AG04450 (cell line): ENCODE measurements around the gene OR51D1. TPM values are rescaled to one million over a fixed set of nuclear protein-coding genes. Genes with fewer than 3 reads are reported as not detected.

Experiments used
- CTCF ChIA-PET: fragments of 300-600, 350-600 bp; formaldehyde crosslinking; extraction: SDS; loops from one replicate; lab custom pipeline; 2022; ENCODE audit warnings: antibody characterized with exemption, inconsistent platforms; lab: Charles Lee
- POLR2A ChIA-PET: fragments of 350-600 bp; formaldehyde crosslinking; extraction: SDS; loops from one replicate; lab custom pipeline; 2021; ENCODE audit warnings: antibody characterized with exemption, inconsistent platforms; lab: Yijun Ruan, JAX
- DNase-seq: peaks from one replicate; pipeline ENCODE4 v3.0.0-alpha.2; 2011; ENCODE audit warnings: low read depth, low spot score
- H3K27ac ChIP-seq: one replicate; pipeline ENCODE4 v1.5.1; 2012; ENCODE audit warnings: low read depth, low read length, control low read depth
- H3K27me3 ChIP-seq: one replicate; pipeline ENCODE4 v1.6.0; 2012; ENCODE audit warnings: low read length; ENCODE audit not compliant: control insufficient read depth, insufficient read depth
- H3K4me3 ChIP-seq: 2 replicates; pipeline ENCODE4 v1.5.1; 2011; ENCODE audit warnings: mild to moderate bottlenecking, low read depth, low read length, control low read depth
- H3K9me3 ChIP-seq: 2 replicates; pipeline ENCODE4 v1.5.1; 2012; ENCODE audit warnings: low read length; ENCODE audit not compliant: control insufficient read depth, insufficient read depth
- polyA plus RNA-seq: library from polyadenylated mRNA; depleted of rRNA; stranded (reverse); fragments of >200 nt; gene quantifications from 2 replicates; pipeline ENCODE4 v1.2.3, GENCODE V29; 2011
- TF ChIP-seq, protein P1 (sequence below): IDR thresholded peaks from 2 replicates; pipeline ENCODE4 v1.5.1; 2011; ENCODE audit warnings: low read depth, low read length, control low read depth, inconsistent platforms

Gene OR51D1
- polyA plus RNA-seq, 1 experiment, result not detected

DNA sequence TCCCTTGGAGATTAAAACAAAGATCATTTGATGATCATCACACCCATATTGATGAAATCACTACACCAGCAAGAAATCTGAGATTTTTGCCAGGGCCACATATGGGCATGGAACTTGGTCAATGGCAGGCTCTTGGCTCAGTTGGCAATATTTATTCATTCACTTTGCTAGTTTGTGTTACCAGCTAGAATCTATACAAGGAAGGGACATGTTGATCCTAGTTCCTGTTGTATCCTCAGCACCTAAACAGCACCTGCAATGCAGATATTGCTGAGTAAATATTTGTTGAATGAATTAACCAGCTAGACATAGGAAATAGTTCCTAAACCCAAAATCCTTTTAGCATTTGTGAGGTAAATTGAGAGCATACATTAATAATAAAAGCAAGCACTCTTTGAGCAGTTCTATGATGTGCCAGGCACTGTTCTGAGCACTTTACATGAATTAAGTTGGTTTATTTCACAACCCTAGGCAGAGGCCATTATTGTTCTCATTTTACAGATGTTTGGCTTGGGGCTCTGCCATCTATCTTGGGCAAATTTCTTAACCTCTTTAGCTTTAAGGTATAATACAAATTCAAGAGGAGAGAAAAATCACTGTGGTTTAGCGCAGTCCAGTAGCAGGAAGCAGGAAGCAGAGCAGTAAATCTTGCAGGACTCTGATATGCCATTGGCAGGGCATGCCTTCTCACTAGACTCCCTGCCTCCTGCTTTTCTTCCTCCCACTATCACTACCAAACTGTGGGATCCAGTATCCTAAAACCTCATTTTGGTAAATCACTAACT, 30.9 kb upstream of the OR51D1 start:
- ChIA-PET POLR2A (no interaction called here), CTCF (interaction anchor here (1.3 to 4.2 kb wide), 3 partner anchors 19 to 425 kb away, joined by 4 to 24 read pairs (median 8); no protein-coding TSS in a partner anchor)
- TF ChIP-seq, protein P1, sequence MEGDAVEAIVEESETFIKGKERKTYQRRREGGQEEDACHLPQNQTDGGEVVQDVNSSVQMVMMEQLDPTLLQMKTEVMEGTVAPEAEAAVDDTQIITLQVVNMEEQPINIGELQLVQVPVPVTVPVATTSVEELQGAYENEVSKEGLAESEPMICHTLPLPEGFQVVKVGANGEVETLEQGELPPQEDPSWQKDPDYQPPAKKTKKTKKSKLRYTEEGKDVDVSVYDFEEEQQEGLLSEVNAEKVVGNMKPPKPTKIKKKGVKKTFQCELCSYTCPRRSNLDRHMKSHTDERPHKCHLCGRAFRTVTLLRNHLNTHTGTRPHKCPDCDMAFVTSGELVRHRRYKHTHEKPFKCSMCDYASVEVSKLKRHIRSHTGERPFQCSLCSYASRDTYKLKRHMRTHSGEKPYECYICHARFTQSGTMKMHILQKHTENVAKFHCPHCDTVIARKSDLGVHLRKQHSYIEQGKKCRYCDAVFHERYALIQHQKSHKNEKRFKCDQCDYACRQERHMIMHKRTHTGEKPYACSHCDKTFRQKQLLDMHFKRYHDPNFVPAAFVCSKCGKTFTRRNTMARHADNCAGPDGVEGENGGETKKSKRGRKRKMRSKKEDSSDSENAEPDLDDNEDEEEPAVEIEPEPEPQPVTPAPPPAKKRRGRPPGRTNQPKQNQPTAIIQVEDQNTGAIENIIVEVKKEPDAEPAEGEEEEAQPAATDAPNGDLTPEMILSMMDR, result no peak
- Histone ChIP-seq H3K4me3 (no peak overlapping the region; the same call in 1 of the 2 replicates), H3K9me3 (no peaks in the 10 kb centered on the region; the same call in 1 of the 2 replicates), H3K27ac (no peak overlapping the region), H3K27me3 (no peaks in the 10 kb centered on the region)
- DNase-seq, result no peak

DNA sequence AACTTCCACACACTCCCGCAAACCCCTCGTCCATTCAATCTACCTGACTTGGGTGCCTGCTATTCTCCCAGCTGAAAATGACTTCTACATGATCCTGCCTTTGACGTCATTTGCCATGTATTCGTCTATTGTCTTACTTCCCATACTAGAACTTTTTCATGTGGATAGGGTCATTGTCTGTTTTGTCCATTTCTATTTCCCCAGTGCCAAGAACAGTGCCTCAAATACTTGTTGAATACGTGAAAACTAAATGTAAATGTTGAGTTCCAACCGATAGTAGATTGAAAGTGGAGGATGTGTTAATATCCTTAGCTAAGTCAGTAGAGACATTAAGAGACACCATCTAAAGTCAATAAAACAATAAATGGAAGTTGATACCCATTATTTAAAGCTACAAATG, 30.2 kb upstream of the OR51D1 start:
- peak overlapping the region; percentile 82 for H3K4me3 ChIP-seq
- CTCF ChIA-PET, result interaction anchor here (0.6 to 4.2 kb wide), 6 partner anchors 19 to 425 kb away, joined by 3 to 24 read pairs (median 4); partner anchors contain the start of gene OR51D1
- H3K27me3 ChIP-seq, result no peaks in the 10 kb centered on the region
- DNase-seq, result no peak
- TF ChIP-seq, protein P1, result no peak
- POLR2A ChIA-PET, result no interaction called here
- H3K27ac ChIP-seq, result no peak overlapping the region
- H3K9me3 ChIP-seq, result no peaks in the 10 kb centered on the region; the same call in 1 of the 2 replicates

DNA sequence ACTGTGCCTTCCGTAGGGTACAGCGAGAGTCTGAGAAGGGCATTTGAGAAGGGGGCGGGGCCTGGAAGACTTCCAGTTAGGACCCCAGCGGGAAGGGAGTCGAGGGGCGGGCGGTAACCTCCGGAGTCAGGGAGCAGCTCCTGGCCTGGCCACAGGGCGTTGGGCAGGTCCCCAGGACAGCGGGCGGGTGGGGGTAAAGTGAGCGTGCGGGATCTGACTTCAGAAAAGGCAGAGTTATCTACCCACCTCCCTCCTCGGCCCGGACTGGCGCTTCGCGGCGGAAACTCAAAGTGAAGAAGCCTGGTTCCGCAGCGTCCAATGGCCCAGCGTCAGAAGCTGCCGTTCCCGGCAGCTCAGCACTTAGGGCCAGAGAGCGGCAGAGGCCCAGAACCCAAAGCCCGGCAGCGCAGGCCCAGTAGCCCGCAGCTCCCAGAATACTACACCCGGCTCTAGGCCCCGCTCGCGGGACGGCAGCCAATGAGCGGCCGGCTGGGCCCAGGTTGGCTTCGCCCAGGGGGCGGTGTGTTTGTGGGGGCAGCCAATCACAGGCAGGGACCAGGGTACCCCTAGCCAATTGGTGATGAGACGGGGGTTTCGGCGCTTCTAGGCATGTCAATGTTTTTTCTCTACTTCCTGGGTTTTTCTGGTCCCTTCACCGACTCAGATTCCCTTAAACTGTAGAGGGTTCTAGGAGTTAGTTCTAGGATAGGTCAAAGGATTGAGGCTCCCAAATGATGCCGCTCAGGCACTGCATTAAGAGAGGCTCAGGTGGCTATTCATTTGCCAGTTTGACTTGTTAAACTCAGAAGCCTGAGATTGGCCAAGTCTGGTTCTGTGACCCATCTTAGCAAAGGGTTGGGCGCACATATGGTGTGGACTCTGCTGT, 29.3 kb upstream of the OR51D1 start, which contains the start of gene TRIM68:
TSS of gene TRIM68 (minus strand) at position 451 of the 886 bp plus-strand sequence. CDS start 2,727 bp downstream, outside the sequence.
- CTCF ChIA-PET, result interaction anchor here (0.6 to 4.2 kb wide), 9 partner anchors 18 to 426 kb away, joined by 3 to 24 read pairs (median 4); partner anchors contain the start of gene OR51D1
- TF ChIP-seq, protein P1, result no peak
- peak; percentile 89 for DNase-seq

DNA sequence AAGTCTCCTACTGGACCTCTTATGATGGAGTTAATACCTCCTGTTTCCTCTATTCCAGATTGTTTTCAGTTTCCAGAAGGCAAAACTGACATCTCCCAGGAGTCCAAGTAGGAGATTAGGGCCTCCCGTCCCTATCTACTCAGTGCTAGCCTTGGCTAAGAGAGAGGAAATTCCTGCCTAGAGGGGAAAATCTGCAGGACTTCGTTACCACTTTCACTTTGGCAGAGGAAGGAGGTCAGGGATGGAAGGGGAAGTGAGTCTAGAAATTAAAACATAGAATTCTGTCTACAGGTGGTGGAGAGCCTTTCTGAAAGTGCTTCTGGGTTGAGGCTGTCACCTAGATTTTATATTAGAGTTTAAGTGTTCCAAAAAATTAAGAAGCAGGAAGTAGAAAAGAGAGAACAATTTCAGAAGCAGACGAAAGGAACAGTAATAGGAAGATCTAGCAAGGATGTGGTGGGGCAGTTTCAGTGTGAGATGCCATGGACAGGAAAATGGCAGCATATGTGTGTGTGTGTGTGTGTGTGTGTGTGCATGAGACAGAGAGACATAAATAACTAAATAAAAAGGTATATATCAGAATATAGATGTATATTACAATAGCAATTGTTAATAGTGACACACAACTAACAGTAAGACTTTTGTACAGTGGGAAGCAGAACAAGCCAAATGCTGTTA, 26.9 kb upstream of the OR51D1 start:
- TF ChIP-seq, protein P1, result no peak
- Histone ChIP-seq H3K27me3 (no peaks in the 10 kb centered on the region), H3K9me3 (no peaks in the 10 kb centered on the region; the same call in 1 of the 2 replicates), H3K4me3 (no peak overlapping the region; the same call in 1 of the 2 replicates), H3K27ac (no peak overlapping the region)
- CTCF ChIA-PET, result interaction anchor here (1.0 to 3.7 kb wide), 2 partner anchors 26 to 423 kb away, joined by 5 to 21 read pairs; partner anchors contain the start of gene OR51D1
- no peak for DNase-seq
- POLR2A ChIA-PET, result no interaction called here

More for the DNA sequence above, 29.3 kb upstream of the OR51D1 start, which contains the start of gene TRIM68:
- Histone ChIP-seq H3K27me3 (no peaks in the 10 kb centered on the region), H3K9me3 (no peaks in the 10 kb centered on the region; the same call in 1 of the 2 replicates), H3K27ac (peak within 1 kb of the TSS; percentile 94), H3K4me3 (peak within 1 kb of the TSS; percentile 82)
- POLR2A ChIA-PET, result interaction anchor here (0.7 kb wide), 1 partner anchor 548 kb away, joined by 3 read pairs; no protein-coding TSS in a partner anchor
